ENCODE measurements around the gene MLC1.

Gene MLC1

GRCh38 chr22:50085211-50085972 is at the start of gene MLC1:
Gene MLC1, minus strand, starts transcription at chr22:50085426. Its CDS starts 524 bp downstream, at chr22:50084902.
- no peak for DNase-seq

DNA sequence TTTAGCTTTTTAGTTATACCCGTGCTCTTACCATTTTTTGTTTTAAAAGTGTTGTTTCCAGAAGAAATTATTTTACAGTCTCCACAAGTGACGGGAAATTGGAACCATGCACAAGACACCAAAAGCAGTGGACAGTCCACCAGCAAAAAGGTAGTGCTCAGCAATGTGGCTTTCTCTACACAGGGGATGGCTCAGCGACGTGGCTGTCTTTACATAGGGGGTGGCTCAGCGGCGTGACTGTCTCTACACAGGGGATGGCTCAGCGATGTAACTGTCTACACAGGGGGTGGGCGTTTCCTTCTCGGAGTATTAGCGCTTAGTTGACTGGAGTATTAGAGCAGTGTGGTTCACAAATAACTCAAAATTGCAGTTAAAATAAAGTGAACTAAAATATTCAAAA is 49.3 kb upstream of the MLC1 start:
- no peak for DNase-seq

GRCh38 chr22:50131894-50132293 is 46.7 kb upstream of the MLC1 start:
- no peak for DNase-seq

- DNase-seq = no peak
Observed at GRCh38 chr22:50129121-50129736, 44.0 kb upstream of the MLC1 start.

GRCh38 chr22:50125029-50125428 is 39.8 kb upstream of the MLC1 start:
- DNase-seq = no peak

DNA sequence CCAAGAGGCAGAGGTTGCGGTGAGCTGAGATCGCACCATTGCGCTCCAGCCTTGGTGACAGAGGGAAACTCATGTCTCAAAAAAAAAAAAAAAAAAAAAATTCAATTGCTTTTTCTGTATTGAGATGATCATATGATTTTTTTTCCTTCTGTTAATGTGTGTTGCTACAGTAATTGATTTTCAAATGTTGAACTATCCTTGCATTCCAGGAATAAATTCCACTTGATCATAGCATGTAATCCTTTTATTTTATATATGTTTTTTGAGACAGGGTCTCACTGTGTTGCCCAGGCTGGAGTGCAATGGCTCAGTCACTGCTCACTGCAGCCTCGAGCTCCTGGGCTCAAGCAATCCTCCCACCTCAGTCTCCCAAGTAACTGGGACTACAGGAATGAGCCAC is 37.9 kb upstream of the MLC1 start:
- DNase-seq = no peak

GRCh38 chr22:50121202-50121740 is 36.0 kb upstream of the MLC1 start:
- DNase-seq = no peak

DNA sequence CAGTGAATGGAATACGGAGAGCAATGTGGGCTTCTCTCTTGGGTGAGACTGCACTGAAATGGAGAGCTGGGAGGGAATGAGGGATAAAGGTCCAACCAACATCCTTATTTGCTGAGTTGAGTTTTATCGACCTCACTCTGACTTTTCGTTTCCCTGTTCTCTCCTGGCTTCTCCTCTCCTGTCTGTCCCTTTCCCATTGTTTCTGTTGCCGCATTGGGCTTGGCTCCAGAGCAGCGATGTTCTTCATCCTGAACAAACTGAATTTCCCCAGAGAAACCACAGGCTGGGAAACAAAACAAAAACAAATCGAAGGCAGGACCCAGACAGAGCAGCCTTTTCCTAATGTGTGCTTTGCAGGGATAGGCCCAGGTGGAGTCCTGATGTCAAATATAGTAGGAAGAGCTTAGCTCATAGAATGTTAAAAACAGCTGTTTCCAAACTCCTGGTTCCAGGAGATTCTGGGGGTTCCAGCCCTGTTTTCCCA is 34.6 kb upstream of the MLC1 start:
- DNase-seq = no peak

DNA sequence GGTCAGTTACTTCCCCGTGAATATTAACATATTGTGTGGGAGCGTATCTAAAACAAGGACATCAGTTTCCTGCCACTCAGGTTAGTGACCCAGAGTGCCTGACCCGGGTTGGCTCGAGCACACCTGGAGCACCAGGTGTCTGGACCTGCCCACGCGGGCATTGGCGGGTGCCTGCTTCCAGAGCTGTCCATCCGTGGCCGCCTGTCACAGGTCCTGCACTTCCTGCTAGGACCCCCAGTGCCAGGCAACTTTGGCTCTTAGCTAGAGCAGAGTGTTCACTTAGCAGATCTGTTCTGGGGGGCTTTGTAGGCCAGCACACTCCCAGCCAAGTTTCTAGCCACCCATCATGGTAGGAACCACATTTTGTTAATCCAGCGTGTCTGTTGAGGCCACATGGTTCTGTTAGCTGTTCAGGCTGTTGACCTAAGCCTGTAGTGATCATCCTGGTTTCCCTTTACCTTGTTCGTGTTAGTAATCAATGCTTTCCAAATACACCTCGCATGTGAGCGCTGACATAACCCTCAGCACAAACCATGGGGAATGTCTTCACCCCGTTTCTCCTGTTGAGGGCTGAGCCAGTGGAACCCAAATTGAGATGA is 34.0 kb upstream of the MLC1 start:
- DNase-seq = no peak

- no peak for DNase-seq
Observed at GRCh38 chr22:50118557-50119168, 33.4 kb upstream of the MLC1 start.

GRCh38 chr22:50118129-50118528 is 32.9 kb upstream of the MLC1 start:
- DNase-seq = no peak

GRCh38 chr22:50117168-50117762 is 32.0 kb upstream of the MLC1 start:
- no peak for DNase-seq

DNA sequence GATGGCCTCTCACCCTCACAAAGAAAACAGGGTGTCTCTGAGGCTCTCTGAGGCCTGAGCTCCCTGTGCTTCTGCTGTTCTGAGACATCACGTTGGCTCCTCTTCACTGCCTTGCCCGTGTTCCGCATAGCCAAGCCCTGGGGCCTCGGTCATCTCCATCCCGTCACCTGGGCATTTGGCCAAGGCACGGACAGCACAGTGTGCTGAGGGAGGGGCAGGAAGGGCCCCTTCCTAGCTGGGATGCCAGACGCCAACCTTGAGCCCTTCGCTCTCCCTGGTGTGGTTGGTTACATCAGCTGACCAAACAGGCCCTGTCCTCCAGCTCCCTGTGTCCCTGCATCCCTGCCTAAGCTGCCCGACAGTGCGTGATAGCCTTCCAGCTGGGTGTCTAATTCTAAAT is 30.5 kb upstream of the MLC1 start:
- no peak for DNase-seq

DNA sequence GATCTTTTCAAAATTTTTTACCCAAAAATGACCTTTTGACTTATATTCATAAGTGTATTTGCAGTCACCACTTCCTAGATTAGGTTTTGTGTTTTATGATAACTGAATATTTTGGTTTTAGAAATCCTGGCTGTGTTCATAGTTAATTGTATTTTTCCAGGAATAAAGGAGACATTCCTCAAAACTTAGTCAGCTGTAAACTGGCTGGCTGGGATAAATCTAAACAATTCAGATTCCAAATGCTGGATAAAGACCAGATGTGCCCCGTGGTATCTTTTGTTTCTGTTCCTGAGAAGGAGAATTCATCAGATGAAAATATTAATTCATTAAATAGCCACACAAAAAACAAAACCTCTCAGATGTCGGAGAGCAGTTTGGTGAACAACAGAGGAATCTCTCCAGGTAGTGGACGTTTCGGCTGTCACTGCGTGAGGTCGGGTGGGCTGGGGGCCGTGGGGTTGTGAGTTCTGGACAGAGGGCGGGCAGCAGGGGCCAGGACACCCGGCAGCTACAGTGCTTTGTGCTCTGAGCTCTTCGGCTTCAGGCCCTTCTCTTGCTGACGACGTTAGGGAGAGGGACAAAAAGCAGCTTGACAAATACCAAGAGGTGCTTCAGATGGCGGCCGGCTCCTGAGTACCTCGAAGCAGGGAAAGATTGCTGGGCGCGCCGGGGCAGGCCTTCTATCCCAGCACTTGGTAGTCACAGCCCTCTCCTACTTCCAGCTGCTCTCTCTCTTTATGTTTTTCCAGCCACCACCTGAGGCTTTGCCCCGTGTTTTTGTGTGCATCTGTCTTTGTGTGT is 29.2 kb upstream of the MLC1 start:
- no peak for DNase-seq

DNA sequence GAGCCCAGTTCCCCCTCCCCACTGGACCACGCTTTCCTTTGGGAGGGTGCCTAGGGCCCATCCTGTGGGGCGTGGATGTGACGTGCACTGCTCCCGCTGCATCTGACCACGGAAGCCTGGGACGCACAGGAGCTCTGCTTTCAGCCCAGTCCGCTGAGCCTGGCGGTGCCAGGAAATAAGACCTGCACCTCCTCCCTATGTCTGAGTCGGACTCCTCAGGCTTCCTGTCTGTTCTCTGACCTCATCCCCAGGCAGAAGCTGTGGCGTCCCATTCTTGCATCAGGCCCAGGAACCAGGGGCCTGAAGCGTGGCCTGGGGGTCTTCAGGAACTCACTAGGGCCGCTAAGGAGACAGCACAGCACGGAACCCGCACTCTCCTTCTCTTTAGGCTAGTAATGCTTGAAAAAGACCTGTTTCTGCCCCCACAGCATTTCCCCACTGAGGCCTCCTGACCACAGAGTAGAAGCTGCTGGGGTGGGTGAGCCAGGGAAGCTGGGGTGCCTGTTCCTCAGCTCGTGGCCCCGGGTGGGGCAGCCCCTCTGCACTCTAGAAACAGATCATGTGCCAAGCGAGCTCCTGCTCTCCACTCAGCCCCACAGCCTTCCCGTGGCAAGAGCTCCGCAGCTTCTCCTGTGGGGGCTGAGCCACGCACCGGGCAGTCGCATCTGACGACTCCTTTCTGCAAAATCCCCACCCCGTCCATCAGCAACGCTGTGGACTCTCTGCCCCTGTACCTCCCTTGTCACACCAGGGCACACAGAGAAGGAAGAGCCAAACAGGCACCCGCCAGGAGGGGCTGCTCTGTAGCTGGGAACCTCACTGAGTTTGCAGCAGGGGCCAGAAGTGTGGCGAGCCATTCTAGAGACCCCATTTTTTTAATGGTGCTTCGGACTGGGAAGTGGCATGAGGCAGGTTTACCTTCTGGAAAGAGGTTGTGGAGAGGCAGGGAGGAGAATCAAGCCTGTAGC is 27.2 kb upstream of the MLC1 start:
- DNase-seq = no peak

GRCh38 chr22:50111056-50111455 is 25.8 kb upstream of the MLC1 start:
- no peak for DNase-seq

DNA sequence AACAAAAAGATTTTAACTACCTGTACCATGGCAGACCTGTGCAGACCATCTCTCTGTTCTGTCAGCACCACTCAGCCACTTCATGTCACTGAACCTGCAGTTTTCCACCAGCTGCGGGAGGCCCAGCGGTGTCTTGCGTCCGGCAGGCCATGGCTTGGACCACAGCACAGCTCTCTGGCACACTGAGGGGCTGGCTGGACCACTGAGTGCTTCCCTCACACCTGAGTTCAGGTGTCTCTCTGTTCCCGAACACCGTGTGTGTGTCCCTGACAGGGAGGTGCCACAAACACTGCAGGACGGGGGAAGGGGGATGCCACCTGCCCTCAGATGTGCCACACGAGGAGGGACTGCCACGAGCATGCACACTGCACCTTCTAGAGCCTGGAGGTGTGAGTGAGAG is 22.3 kb upstream of the MLC1 start:
- DNase-seq = no peak

DNA sequence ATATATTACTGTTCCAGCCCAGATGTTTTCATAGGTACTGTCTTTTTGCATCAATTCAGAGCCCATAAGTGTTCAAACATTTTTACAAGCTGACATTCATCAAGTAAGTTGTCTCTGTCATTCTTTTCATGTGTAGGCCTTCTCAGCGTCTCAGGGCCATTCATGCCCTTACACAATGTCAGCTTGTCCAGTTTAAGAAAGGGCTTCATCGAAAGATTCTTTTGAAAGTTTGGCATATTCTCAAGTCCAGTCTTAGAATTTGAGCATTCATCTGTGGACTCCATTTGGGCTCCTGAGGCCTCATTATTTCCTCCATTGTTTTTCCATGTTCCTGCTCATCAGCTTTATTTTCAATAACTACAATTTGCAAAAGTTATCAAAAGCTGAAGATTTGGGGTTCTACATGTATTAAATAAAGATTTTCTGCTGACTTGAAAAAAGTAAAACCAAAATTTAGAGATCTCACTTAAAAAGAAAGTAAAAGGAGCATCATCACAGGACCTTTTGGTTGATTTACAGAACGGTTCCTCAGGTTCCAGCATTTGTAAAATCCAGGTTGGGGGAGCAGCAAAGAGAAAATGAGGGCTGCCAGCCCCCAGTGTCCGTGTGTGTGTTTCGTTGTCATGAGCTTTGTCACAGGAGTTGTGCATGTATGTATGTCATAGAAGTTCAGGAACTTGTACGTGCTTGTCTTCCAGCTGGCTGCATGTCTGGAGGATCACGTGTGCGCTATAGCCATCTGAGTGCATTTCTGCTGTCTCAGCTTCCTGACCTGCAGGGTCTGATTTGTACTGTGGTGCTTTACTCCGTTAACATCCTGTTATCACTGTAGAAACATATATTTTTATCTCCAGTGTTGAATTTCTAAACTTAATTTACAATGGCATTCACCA is 20.2 kb upstream of the MLC1 start:
- DNase-seq = no peak

DNA sequence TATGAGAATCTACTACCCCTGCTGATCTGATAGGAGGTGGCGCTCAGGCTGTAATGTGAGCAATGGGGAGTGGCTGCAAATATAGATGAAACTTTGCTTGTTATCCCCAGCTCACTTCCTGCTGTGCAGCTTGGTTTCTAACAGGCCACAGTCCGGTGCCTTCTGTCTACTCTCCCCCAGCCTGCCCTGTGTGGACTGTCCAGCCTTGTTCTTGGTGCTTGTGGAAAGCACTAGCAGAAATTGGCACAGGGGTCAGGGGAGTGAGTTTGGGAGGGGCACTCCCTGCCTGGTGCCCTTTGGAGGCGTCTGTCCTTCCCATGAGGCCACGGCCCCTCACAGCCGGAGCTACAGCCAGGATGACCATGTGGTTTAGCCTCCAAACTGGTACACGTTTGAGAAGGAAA is 18.9 kb upstream of the MLC1 start:
- no peak for DNase-seq

DNA sequence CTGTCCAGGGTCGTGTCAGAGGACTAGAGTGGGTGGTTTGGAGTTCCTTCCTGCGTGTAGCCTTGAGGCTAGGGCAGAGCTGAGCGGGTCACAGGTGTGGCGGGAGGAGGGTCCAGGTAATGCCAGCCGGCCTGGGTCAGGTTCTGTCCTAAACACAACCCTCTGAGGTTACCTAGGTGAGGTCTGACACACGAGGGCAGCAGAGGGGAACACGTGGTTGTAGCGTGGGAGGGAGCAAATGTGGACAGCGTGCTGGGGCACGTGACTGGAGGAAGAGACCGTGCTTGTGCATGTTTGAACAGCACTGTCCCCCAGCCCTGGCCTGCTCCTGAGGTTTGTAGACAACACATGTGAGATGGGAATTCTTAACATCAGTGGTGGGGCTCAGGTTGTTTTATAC is 17.7 kb upstream of the MLC1 start:
- DNase-seq = no peak

All from NCI-H2081 treated with DMSO at 0.1 percent for 48 hours (cell line).